GM18858 (cell line): Measurements from ENCODE around the gene EIF5.

Experiments used
- ATAC-seq: cut with Tn5 transposase; IDR thresholded peaks from one replicate; pipeline ENCODE4 v1.9.1; 2021; ENCODE audit not compliant: unreplicated experiment

EIF5 gene

GRCh38 chr14:103392106-103392505, 58.1 kb downstream of the EIF5 start:
- ATAC-seq = no peak

- ATAC-seq = no peak
Observed at GRCh38 chr14:103392572-103392971, 58.5 kb downstream of the EIF5 start.

- no peak for ATAC-seq
Observed at GRCh38 chr14:103393070-103393469, 59.0 kb downstream of the EIF5 start.

GRCh38 chr14:103393676-103394626, 59.9 kb downstream of the EIF5 start:
- ATAC-seq = no peak
